ENCODE results near the gene C16orf96.

DNA sequence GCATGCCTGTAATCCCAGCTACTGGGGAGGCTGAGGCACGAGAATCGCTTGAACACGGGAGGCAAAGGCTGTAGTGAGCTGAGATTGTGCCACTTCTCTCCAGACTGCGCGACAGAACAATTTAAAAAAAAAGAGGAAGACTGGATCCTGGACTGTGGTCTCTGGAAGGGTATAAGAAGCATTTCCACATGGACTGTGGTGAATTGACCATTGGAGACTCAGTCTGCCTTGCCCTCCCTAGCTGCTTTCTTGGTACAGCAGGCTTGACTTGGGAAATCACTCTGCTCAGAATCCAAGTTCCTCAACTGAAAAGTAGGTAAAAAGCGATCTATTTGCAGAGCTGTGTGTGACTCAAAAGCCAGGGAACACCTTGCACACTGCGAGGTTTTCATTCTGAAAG, 67.5 kb downstream of the C16orf96 start:
- TF ChIP-seq, protein P1, sequence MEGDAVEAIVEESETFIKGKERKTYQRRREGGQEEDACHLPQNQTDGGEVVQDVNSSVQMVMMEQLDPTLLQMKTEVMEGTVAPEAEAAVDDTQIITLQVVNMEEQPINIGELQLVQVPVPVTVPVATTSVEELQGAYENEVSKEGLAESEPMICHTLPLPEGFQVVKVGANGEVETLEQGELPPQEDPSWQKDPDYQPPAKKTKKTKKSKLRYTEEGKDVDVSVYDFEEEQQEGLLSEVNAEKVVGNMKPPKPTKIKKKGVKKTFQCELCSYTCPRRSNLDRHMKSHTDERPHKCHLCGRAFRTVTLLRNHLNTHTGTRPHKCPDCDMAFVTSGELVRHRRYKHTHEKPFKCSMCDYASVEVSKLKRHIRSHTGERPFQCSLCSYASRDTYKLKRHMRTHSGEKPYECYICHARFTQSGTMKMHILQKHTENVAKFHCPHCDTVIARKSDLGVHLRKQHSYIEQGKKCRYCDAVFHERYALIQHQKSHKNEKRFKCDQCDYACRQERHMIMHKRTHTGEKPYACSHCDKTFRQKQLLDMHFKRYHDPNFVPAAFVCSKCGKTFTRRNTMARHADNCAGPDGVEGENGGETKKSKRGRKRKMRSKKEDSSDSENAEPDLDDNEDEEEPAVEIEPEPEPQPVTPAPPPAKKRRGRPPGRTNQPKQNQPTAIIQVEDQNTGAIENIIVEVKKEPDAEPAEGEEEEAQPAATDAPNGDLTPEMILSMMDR (IDR thresholded peaks at IDR 0.05), result no peak
- no peak for TF ChIP-seq POLR2A (IDR thresholded peaks at IDR 0.05)
